ENCODE results near the gene AGK.
A peak's percentile ranks its signal among the peaks of the same experiment; 100 is the strongest.

Gene AGK

GRCh38 chr7:141585592-141586510, 34.6 kb downstream of the AGK start:
- TF ChIP-seq, protein P1, sequence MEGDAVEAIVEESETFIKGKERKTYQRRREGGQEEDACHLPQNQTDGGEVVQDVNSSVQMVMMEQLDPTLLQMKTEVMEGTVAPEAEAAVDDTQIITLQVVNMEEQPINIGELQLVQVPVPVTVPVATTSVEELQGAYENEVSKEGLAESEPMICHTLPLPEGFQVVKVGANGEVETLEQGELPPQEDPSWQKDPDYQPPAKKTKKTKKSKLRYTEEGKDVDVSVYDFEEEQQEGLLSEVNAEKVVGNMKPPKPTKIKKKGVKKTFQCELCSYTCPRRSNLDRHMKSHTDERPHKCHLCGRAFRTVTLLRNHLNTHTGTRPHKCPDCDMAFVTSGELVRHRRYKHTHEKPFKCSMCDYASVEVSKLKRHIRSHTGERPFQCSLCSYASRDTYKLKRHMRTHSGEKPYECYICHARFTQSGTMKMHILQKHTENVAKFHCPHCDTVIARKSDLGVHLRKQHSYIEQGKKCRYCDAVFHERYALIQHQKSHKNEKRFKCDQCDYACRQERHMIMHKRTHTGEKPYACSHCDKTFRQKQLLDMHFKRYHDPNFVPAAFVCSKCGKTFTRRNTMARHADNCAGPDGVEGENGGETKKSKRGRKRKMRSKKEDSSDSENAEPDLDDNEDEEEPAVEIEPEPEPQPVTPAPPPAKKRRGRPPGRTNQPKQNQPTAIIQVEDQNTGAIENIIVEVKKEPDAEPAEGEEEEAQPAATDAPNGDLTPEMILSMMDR (IDR thresholded peaks at IDR 0.05; ENCODE audit: low read depth, low read length, missing control alignments), result no peak
- DNase-seq (ENCODE audit: extremely low read depth, low read depth), result peak; percentile 74
- no peak overlapping the region for H3K4me3 ChIP-seq (replicated peaks; ENCODE audit: low read depth, low read length)

DNA sequence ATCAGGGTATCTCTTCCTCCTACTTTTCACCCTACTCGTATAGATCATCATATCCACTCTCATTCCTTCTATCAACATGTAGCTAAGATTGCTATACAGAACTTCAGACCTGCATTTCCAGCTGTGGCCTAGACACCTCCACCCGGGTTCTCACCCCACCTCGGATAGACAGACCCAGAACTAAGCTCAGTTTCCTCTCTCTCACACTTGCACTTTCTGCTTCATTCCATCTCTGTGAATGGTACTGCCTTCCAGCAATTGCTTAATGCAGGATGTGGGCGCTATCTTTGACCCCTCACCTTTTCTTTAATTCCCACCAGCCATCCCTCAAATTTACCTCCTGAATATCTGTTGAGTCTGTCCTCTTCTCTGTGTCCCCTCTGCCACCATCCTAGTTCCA, 35.7 kb downstream of the AGK start:
- TF ChIP-seq, protein P1 (IDR thresholded peaks at IDR 0.05; ENCODE audit: low read depth, low read length, missing control alignments), result no peak
- DNase-seq (ENCODE audit: extremely low read depth, low read depth), result no peak
- no peak overlapping the region for H3K4me3 ChIP-seq (replicated peaks; ENCODE audit: low read depth, low read length)

- TF ChIP-seq, protein P1 (IDR thresholded peaks at IDR 0.05; ENCODE audit: low read depth, low read length, missing control alignments), result no peak
- no peak for DNase-seq (ENCODE audit: extremely low read depth, low read depth)
- H3K4me3 ChIP-seq (replicated peaks; ENCODE audit: low read depth, low read length), result no peak overlapping the region
These were observed 36.1 kb downstream of the AGK start for GRCh38 chr7:141587304-141587703.

- DNase-seq (ENCODE audit: extremely low read depth, low read depth), result no peak
- TF ChIP-seq, protein P1 (IDR thresholded peaks at IDR 0.05; ENCODE audit: low read depth, low read length, missing control alignments), result no peak
- H3K4me3 ChIP-seq (replicated peaks; ENCODE audit: low read depth, low read length), result no peak overlapping the region
These were observed 37.7 kb downstream of the AGK start for GRCh38 chr7:141588912-141589311.

GRCh38 chr7:141590071-141590470, 38.9 kb downstream of the AGK start:
- no peak overlapping the region for H3K4me3 ChIP-seq (replicated peaks; ENCODE audit: low read depth, low read length)
- DNase-seq (ENCODE audit: extremely low read depth, low read depth), result no peak
- TF ChIP-seq, protein P1 (IDR thresholded peaks at IDR 0.05; ENCODE audit: low read depth, low read length, missing control alignments), result no peak

GRCh38 chr7:141590666-141591065, 39.5 kb downstream of the AGK start:
- H3K4me3 ChIP-seq (replicated peaks; ENCODE audit: low read depth, low read length), result no peak overlapping the region
- DNase-seq (ENCODE audit: extremely low read depth, low read depth), result no peak
- TF ChIP-seq, protein P1 (IDR thresholded peaks at IDR 0.05; ENCODE audit: low read depth, low read length, missing control alignments), result no peak

Measured in HFF-Myc (cell line).